Activated T-helper 1 cell treated with anti-CD3 and anti-CD28 coated beads, Interleukin-2, amount 50 U/mL, for 16 hours (primary cell): ENCODE data around the gene C6orf62.
"Not testable (repeated sequence)": the region's sequence is repeated elsewhere in the genome, so short reads cannot be mapped to it uniquely, and the experiment has no call there.

Experiments used
- DNase-seq, 2 donors: peaks; one replicate each; pipeline ENCODE4 v3.0.0-alpha.2; 2020; ENCODE audit warnings: low read depth in 1 of 2, low spot score in 1 of 2

C6orf62 gene

DNA sequence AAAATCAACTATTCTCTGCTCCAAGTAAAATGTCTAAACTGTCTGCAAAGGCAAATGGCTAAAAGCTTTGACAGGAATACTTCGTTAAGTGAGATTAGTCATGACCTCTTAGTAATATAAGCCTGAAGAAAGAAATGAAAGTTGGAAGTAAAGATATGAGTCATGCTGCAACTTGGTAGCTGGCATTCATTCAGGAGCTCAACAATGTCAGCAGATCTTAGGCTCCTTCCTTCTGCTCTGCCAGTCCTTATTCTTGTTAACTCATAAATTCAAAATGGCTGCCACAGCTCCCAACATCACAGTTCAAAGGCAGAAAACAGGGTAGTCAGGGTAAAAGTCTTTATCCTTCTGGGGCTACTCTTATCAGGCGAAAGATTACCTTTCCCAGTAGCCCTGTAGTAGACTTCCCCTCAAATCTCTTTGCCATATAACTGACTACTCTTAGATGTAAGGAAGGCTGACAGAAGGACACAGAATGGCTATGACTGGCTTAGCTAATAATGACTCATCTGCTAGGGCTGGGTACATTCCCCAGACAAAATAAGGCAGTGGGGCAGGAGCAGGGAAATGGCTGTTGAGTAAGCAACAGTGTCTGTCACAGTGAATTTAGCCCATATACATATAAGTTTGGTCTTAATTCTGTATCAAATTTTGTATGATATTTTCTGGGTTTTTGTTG, 24.4 kb upstream of the C6orf62 start:
- no peak for DNase-seq

DNA sequence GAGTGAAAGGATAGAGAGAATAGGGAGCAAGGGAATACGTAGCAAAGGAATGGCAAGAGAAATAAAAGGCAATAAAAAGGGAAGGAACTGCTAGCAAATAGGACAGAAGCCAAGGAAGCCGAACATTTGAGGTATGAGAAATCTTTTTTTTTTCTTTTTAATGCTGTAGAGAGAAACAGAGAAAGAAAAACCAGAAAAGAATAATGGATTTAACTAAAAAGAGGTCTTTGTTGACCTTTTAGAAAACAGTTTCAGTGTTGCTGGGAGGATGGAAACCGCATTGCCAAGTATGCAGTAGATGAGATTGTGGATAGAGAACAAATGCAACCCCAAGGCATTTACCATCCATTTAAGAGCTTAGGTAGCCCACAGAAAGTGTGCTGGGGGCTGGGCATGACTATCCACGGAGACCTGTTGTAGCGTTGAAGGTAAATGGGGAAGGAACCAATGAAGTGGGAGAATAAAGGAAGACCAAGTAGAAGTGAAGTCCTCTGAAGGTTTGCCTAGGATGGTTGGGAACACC, 23.3 kb upstream of the C6orf62 start:
- DNase-seq: no peak

DNA sequence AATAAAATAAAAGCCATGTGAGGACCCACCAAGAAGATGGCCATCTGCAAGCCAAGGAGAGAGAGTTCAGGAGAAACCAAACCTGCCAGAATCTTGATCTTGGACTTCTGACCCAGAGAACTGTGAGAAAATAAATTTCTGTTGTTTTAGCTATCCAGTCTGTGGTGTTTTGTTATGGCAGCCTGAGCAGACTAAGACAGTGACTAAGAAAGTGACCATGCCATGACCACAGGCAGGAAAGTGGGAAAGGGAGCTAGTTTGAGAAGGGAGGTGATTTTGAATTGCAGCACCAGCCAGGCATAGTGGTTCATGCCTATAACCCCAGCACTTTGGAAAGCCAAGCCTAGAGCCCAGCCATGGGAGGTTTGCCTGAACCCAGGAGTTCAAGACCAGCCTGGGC, 21.9 kb upstream of the C6orf62 start:
- DNase-seq: no peak

DNA sequence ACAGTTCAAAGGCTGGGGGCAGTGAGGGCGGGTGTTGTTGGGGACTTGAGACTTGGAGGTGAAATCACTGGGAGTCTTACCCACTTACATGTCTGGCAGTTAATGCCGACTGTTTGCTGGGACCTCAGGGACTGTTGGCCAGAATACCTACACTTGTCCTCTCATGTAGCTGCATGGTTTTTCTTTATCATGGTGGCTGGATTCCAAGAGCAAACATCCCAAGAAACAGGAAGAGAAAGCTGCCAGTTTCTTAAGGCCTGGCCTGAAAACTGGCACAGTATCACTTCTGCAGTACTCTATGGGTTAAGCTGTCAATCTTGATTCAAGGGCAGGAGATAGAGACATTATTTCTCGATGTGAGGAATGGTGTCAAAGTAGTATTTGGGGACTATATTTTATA, 19.8 kb upstream of the C6orf62 start:
- DNase-seq: no peak

DNA sequence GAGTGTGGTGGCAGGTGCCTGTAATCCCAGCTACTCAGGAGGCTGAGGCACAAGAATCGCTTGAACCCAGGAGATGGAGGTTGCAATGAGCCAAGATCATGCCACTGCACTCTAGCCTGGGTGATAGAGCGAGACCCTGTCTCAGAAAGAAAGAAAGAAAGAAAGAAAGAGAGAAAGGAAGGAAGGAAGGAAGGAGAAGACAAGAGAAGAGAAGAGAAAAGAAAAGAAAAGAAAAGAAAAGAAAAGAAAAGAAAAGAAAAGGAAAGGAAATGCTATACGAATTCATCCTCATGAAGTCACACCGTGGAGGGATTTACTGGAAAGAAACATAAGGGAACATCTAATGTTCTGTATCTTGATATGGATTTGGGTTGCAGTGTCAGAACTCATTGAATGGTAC, 15.8 kb upstream of the C6orf62 start:
- not testable (repeated sequence) for DNase-seq

DNA sequence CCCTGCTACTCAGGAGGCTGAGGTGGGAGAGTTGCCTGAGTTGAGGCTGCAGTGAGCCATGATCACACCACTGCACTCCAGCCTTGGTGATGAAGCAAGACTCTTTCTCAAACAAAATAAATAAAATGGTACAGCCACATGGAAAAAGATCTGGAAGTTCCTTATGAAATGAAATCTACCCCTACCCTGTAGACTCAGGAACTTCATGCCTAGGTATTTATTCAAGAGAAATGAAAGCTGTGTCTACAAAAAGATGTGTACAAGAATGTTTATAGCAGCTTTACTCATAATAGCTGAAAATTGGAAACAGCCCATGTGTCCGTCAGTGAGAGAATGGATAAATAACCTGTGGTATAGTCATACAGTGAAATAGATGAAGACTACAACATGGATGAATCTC, 15.2 kb upstream of the C6orf62 start:
- no peak for DNase-seq

DNA sequence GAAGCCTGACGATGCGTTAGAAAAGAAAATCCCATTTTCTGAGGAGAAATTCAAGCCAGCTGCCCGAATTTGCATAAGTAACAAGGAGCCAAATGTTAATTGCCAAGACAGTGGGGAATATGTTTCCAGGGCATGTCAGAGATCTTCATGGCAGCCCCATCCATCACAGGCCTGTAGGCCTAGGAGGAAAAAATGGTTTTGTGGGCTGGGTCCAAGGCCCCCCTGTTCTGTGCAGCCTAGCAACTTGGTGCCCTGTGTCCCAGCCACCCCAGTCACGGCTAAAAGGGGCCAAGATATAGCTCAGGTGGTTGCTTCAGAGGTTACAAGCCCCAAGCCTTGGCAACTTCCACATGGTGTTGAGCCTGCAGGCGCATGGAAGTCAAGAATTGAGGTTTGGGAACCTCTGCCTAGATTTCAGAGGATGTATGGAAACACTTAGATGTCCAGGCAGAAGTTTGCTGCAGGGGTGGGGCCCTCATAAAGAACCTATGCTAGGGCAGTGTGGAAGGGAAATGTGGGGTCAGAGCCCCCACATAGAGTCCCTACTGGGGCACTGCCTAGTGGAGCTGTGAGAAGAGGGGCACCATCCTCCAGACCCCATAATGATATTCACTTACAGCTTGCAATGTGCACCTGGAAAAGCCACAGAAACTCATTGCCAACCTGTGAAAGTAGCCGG, 12.6 kb upstream of the C6orf62 start:
- not testable (repeated sequence) for DNase-seq

DNA sequence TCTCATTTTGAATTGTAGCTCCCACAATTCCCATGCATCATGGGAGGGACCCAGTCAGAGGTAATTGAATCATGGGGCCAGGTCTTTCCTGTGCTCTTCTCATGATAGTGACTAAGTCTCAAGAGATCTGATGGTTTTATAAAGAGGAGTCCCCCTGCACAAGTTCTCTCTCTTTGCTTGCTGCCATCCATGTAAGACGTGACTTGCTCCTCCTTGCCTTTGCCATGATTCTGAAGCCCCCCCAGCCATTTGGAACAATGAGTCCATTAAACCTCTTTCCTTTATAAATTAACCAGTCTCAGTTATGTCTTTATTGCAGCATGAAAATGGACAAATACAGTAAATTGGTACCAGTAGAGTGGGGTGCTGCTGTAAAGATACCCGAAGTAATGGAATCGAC, 11.7 kb upstream of the C6orf62 start:
- not testable (repeated sequence) for DNase-seq

DNA sequence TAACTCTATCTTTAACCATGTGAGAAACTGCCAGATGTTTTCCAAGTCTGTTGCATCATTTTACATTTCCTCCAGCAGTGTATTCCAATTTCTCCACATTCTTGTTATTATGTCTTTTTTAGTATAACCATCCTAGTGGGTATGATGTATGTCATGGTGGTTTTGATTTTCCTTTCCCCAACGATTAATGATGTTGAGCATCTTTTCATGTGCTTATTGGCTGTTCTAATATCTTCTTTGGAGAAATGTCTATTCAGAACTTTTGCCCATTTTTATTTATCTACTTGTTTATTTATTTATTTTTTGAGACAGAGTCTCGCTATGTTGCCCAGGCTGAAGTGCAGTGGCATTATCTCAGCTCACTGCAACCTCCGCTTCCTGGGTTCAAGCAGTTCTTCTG, 4.3 kb upstream of the C6orf62 start:
- DNase-seq: no peak

DNA sequence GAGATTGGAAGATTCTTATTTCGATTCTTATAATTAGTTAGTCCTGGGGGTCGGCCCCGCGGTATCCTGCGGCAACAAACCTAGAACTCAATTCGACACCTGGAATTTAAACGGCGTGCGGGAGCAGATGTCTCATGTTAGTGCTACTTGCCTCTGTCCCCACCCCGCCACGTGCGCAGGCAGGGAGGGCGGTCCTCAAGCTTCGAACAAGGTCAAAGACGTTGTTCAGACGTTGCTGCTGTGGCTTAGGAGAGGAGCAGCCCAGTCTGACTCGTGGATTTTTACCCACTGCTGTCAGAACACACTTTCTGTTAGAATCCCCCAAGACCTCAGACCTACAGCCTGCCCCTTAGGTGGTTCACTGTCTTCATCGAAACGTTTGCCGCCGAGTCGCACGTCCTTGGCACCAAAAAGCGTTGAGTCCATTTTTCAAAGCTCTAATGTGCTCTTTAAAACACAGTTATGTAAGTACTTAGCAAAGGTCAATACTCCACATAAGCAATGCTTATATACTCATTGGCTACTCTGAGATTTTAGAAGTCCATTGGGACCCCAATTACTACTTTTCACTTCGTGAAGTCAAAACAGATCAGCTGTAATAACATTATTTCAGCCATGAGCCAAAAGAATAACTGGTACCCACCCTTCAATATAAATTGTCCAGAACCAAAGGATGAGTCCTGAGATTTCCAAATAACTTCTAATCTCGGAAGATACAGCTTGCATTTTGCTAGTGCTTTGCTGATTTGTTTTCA, 2.7 kb upstream of the C6orf62 start:
- no peak for DNase-seq

DNA sequence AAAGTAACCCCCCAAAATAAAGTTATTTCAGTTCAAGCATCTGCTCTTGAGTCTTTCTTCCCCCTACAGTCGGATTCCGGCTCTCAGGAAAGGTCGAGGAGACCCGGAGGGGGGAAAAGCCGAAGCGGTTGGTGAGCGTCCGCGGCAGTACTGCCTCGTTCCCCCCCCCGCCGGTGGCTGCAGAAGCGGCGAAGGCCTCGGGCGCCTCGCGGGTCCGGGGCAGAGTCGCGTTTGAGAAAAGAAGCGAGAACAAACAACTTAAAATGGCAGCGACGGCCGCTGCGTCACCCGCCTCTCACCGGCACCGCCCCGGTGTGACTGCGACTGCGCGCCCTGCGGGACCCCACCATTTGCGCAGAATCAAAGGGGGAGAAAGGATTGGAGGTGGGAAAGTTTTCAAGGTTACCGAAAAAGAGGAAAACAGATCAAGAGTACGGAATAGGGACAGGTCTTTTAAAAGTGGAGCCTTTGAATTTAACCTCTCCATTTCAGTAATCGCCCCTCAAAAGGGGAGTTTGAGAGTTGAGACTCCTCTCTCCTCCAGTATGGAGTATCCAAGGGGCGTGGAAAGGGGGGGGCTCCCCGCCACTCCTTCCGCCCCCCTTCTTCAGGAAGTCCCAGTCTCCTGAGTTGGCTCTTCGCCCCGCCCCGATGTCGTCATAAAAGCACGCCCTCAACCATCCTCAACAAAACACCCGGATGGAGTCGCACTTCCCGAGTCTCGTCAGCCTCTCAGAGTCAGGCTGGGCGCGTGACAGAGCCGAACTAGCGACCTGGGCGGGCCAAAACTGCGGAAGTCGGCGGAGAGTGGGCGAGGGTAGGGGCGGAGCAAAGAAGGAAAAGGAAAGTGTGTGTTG, 1.9 kb upstream of the C6orf62 start:
- peak; percentile 99 for DNase-seq

DNA sequence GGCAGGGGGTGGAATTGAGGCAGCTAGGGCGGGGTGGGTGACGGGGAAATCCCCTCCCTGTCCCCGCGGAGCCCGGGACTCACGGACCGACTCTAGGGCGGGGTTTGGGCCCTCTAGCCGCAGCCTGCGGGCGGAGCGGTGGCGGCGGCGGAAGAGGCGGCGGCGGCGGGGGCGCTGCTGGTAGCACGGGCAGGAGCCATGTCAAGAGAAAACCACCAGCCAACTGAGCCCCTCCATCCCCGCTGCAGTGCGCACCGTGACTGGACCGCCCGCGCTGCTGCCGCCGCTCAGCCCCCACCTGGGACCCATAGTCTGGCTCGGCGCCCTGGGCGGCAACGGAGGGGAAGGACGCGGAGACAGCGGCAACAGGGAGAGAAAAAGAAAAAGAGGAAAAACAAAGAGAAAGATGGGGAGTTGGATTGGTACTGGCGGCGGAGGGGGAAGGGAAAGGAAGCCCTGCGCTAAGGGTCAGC, 1.2 kb upstream of the C6orf62 start:
- peak; percentile 48 to 75 for DNase-seq

DNA sequence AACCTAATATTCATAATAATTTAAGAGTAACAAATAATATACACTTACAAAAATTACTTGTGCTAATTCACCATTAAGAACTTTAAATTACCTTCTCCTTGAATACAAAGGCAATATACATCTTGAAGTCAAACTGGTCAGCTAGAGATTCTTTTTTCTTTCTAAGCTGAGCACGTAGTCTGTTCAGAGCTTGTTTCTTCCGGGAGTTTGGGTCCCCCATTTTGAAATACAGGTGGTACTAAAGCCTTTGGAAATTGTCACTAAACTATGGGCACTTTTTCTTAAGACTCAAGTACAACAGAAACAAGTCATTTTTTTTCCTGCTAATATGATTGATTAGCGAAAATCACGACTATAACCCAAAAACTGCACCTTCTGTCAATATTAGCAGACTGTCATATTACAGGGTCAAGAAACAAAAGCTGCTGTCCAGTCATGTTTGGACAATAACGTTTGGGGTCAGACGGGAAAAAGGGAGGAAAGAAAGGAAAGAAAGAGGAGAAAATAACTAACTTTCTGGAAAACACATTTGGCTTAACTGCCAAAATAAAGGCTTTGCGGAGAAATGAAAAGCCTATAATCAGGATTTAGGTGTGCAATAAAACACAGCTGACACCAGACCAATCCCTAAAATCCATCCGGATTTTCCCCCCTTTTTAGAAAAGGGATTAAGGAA, 367 bp downstream of the C6orf62 start:
- no peak for DNase-seq

DNA sequence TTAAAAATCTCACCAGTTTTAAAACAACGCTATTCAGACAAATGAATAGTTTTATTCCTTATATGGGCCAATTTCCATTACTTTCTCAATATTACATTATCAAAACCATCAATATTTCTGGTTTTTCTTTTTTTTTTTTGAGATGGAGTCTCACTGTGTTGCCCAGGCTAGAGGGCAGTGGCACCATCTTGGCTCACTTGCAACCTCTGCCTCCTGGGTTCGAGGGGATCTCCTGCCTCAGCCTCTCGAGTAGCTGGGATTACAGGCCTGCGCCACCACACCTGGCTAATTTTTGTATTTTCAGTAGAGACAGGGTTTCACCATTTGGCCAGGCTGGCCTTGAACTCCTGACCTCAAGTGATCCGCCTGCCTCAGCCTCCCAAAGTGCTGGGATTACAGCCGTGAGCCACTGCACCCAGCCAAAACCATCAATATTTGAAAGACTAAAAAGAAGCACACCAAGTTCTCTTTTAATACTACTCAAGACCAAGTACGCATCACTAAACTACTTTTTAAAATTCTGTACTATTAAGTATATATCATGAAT, 2.3 kb downstream of the C6orf62 start:
- not testable (repeated sequence) for DNase-seq

DNA sequence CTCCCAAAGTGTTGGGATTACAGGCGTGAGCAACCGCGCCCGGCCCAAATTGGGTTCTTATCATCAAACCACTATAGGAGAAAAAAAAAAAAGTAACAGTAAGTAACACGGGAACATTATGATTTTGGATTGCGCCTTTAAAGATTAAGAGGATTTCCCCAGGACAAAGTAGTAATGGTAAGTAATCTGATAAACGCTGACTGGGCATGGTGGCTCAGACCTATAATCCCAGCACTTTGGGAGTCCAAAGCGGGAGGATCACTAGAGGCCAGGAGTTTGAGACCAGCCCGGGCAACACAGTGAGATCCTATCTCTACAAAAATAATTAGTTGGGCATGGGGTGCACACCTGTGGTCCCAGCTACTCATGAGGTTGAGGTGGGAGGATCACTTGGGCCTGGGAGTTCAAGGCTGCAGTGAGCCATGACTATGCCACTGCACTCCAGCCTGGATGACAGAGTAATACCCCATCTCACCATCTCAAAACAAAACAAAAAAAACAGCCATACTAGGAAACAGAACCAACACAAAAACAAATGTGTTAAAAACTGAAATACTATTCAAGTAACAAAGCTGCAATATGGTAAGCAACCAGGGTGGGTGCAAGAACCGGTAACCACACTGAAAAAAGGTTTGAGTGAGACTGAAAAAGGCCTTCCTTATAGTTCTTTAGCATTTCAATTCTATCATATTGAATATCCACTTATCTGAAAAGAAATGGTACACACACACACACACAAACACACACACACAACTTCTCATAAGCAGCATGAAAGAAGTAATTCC, 8.2 kb downstream of the C6orf62 start:
- DNase-seq: no peak

DNA sequence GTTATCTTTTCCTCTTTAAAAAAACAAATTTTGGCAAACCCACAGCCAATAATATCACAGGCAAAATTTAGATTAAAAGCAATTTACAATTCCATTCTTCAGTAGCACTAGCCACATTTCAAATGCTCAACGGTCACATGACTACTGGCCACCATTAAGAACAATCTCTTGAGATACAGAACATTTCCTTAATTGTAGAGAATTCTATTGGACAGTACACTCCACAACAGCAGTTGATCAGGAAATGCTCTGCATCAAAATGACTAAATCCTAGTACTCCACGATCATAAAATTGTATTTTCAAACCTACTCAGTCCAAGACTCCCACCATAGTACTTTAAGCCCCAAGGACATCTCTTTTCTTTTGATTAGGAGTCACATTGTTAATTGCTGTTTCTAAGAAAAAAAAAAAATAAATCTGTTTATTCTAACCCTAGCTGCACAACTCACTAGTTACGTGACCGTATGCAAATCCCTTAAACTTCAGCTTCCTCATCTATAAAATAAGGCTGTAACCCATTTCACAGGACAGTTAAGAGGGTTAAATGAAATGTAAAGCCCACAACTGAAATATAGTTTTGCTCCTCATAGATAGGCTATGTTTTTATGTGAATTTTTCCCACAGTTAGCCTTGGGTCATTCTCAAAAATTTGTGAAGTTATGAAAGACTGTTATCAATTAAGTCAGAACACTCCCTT, 9.8 kb downstream of the C6orf62 start:
- no peak for DNase-seq

DNA sequence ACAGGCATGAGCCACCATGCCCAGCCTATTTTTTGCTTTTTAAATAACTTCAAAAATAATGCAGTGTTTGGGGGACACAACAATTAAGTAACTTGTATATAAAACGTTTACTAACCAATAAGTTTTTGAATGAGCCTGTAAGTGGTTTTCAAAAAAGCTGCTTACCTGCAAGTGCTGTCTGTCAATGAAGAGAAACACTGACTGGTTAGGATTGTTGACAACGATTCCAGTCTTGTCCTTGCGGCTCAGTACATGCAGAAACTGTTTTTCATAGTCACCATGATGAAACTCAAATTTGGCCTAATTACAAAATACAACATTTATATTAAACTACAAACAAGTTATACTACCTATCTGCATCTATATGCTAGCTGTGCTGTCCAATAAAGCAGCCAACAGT, 10.3 kb downstream of the C6orf62 start:
- DNase-seq: no peak

DNA sequence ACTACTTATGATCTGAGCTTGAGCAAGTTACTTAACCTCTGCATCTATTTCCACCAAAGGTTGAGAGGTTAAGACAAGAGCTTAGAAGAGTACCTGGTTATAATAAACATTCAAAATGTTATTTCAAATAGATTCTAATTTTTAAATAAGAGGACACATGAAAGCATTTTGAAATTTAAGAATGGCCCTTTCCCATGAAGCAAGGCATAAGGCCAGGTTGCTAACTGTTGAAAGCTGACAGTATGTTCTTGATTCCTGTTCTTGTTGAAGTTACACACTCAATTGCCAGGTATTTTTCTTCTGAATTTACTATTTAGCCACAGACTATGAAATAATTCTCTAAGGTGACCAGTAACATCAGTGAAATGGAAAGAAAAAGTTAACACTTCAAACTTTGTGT, 14.5 kb downstream of the C6orf62 start:
- no peak for DNase-seq
